H1 (cell line): Measurements from ENCODE around the gene PTGIS. TPM values are rescaled to one million over a fixed set of nuclear protein-coding genes. Genes with fewer than 3 reads are reported as not detected.

ENCODE experiments used
- CTCF ChIA-PET: fragments of 300-600 bp; sonication (Branson Sonifier 250); formaldehyde crosslinking; loops from one replicate; lab custom pipeline; 2021; ENCODE audit not compliant: partially characterized antibody; lab: Charles Lee
- POLR2A ChIA-PET: fragments of 300-600 bp; sonication (Branson Sonifier 250); formaldehyde crosslinking; loops from one replicate; lab custom pipeline; 2021; ENCODE audit warnings: inconsistent platforms; ENCODE audit not compliant: partially characterized antibody; lab: Charles Lee
- DNase-seq, 2 experiments: peaks; one replicate each; pipeline versions ENCODE4 v3.0.0 to v3.0.0-alpha.2; 2010 to 2022; ENCODE audit warnings: low spot score in 2 of 2, low read depth in 1 of 2, mixed read lengths in 1 of 2
- FAIRE-seq: peaks from 2 replicates; lab custom pipeline; 2011; peaks lifted over from hg19 to GRCh38; lab: Jason Lieb, UNC
- H2AFZ ChIP-seq: 2 replicates; pipeline ENCODE4 v1.8.1; 2012; ENCODE audit warnings: low read length, inconsistent platforms
- H2AK5ac ChIP-seq: 2 replicates; pipeline ENCODE4 v1.6.1; 2013; ENCODE audit warnings: low read depth, low read length
- H2BK120ac ChIP-seq: replicated peaks from 2 replicates; pipeline ENCODE3; 2013; ENCODE audit warnings: low read depth, low read length, inconsistent platforms
- H2BK12ac ChIP-seq: 2 replicates; pipeline ENCODE4 v1.6.1; 2013; ENCODE audit warnings: low read depth, low read length
- H2BK15ac ChIP-seq: 2 replicates; pipeline ENCODE4 v1.6.1; 2013; ENCODE audit warnings: low read length
- H2BK20ac ChIP-seq: 2 replicates; pipeline ENCODE4 v1.6.1; 2013; ENCODE audit warnings: low read length
- H2BK5ac ChIP-seq: 2 replicates; pipeline ENCODE4 v1.6.1; 2013; ENCODE audit warnings: low read depth, low read length
- H3K14ac ChIP-seq: 2 replicates; pipeline ENCODE4 v1.6.1; 2013; ENCODE audit warnings: inconsistent platforms; ENCODE audit not compliant: insufficient read length
- H3K18ac ChIP-seq: 2 replicates; pipeline ENCODE4 v1.6.1; 2013; ENCODE audit warnings: low read length; ENCODE audit errors: extremely low read depth
- H3K23ac ChIP-seq: 2 replicates; pipeline ENCODE4 v1.6.1; 2013; ENCODE audit warnings: inconsistent platforms; ENCODE audit not compliant: insufficient read length
- H3K23me2 ChIP-seq: 2 replicates; pipeline ENCODE4 v1.6.1; 2013; ENCODE audit warnings: low read depth, low read length
- H3K27ac ChIP-seq: 2 replicates; pipeline ENCODE4 v1.6.1; 2011; ENCODE audit warnings: low read depth, low read length, inconsistent platforms
- H3K27me3 ChIP-seq, 4 experiments: replicated peaks in 1 of 4; 1 replicate in 1 of 4; 2 replicates in 3 of 4; pipeline versions ENCODE4 v1.6.1 to v1.8.1; 2011 to 2013; ENCODE audit warnings: low read length in 3 of 4, mild to moderate bottlenecking in 3 of 4, inconsistent platforms in 2 of 4, mixed read lengths in 2 of 4, moderate library complexity in 1 of 4; ENCODE audit not compliant: control insufficient read depth in 3 of 4, insufficient read depth in 3 of 4; ENCODE audit errors: extremely low read depth in 1 of 4
- H3K36me3 ChIP-seq, 4 experiments: 2 replicates each; pipeline versions ENCODE4 v1.6.1 to v1.8.1; 2011 to 2013; ENCODE audit warnings: mild to moderate bottlenecking in 4 of 4, low read length in 3 of 4, moderate library complexity in 2 of 4, control low read depth in 1 of 4, inconsistent platforms in 1 of 4; ENCODE audit not compliant: insufficient read depth in 4 of 4, control insufficient read depth in 2 of 4
- H3K4ac ChIP-seq: replicated peaks from 2 replicates; pipeline ENCODE3; 2013; ENCODE audit warnings: low read length, low read depth, mixed read lengths, inconsistent platforms; ENCODE audit not compliant: insufficient read length
- H3K4me1 ChIP-seq, 4 experiments: replicated peaks in 1 of 4; 1 replicate in 1 of 4; 2 replicates in 3 of 4; pipeline versions ENCODE4 v1.6.1 to v1.8.1; 2011 to 2013; ENCODE audit warnings: low read length in 3 of 4, inconsistent platforms in 2 of 4, mixed read lengths in 1 of 4; ENCODE audit not compliant: insufficient read depth in 4 of 4, control insufficient read depth in 3 of 4
- H3K4me2 ChIP-seq, 2 experiments: 2 replicates each; pipeline versions ENCODE4 v1.6.1 to v1.8.1; 2011 to 2013; ENCODE audit warnings: low read depth in 2 of 2, low read length in 2 of 2, control low read depth in 1 of 2, inconsistent platforms in 1 of 2, mild to moderate bottlenecking in 1 of 2; ENCODE audit not compliant: insufficient read depth in 1 of 2
- H3K4me3 ChIP-seq, 4 experiments: fragments of 200-600, 300-600 bp in 1 of 4; sonication (generic), shearing (Covaris generic), sonication (Bioruptor Twin) in 1 of 4; 2 replicates each; pipeline versions ENCODE4 v1.5.1 to v1.8.1; 2011 to 2016; ENCODE audit warnings: low read length in 4 of 4, low read depth in 3 of 4, control low read depth in 2 of 4, inconsistent platforms in 2 of 4, mild to moderate bottlenecking in 2 of 4, mixed read lengths in 1 of 4, moderate library complexity in 1 of 4; ENCODE audit not compliant: insufficient read depth in 2 of 4; ENCODE audit errors: extremely low read depth in 1 of 4
- H3K56ac ChIP-seq: replicated peaks from 2 replicates; pipeline ENCODE3; 2013; ENCODE audit warnings: low read depth, mild to moderate bottlenecking, mixed read lengths, low read length, inconsistent platforms; ENCODE audit not compliant: insufficient read length
- H3K79me1 ChIP-seq: 2 replicates; pipeline ENCODE4 v1.6.1; 2013; ENCODE audit warnings: low read depth, low read length, control low read depth
- H3K79me2 ChIP-seq, 2 experiments: 2 replicates each; pipeline versions ENCODE4 v1.6.1 to v1.8.1; 2012 to 2013; ENCODE audit warnings: low read length in 2 of 2, mild to moderate bottlenecking in 2 of 2, inconsistent platforms in 1 of 2; ENCODE audit not compliant: insufficient read depth in 2 of 2, control insufficient read depth in 1 of 2
- H3K9ac ChIP-seq, 4 experiments: replicated peaks in 1 of 4; 1 replicate in 1 of 4; 2 replicates in 3 of 4; pipeline versions ENCODE4 v1.6.1 to v1.8.1; 2011 to 2013; ENCODE audit warnings: low read depth in 3 of 4, low read length in 3 of 4, control low read depth in 2 of 4, mild to moderate bottlenecking in 2 of 4, moderate library complexity in 2 of 4, inconsistent platforms in 1 of 4; ENCODE audit errors: extremely low read depth in 1 of 4
- H3K9me3 ChIP-seq, 2 experiments: 2 replicates each; pipeline versions ENCODE4 v1.6.1 to v1.8.1; 2012 to 2013; ENCODE audit warnings: mild to moderate bottlenecking in 2 of 2, moderate library complexity in 2 of 2, control low read depth in 1 of 2, inconsistent platforms in 1 of 2, low read depth in 1 of 2, low read length in 1 of 2, mixed read lengths in 1 of 2; ENCODE audit not compliant: insufficient read depth in 2 of 2
- H4K20me1 ChIP-seq, 2 experiments: replicated peaks in 1 of 2; 2 replicates each; pipeline versions ENCODE3 to v1.8.1; 2011 to 2013; ENCODE audit warnings: inconsistent platforms in 2 of 2, low read length in 2 of 2, mild to moderate bottlenecking in 1 of 2; ENCODE audit not compliant: insufficient read depth in 2 of 2, control insufficient read depth in 1 of 2
- H4K5ac ChIP-seq: 2 replicates; pipeline ENCODE4 v1.6.1; 2013; ENCODE audit warnings: low read length, low read depth, mixed read lengths, inconsistent platforms; ENCODE audit not compliant: insufficient read length
- H4K8ac ChIP-seq: 2 replicates; pipeline ENCODE4 v1.8.0; 2013; ENCODE audit warnings: mild to moderate bottlenecking, moderate library complexity, low read length, inconsistent platforms; ENCODE audit not compliant: insufficient read depth; ENCODE audit errors: extremely low read depth
- H4K91ac ChIP-seq: replicated peaks from 2 replicates; pipeline ENCODE3; 2013; ENCODE audit warnings: low read length, mixed read lengths, inconsistent platforms; ENCODE audit not compliant: insufficient read length
- BCL11A ChIP-seq, 2 experiments: IDR thresholded peaks; one replicate each; pipeline ENCODE4 v1.6.1; 2011; ENCODE audit warnings: low read depth in 2 of 2, low read length in 2 of 2, mild to moderate bottlenecking in 2 of 2
- CBX5 ChIP-seq: fragments of 300-800, 300-1000 bp; sonication (generic); IDR thresholded peaks from 2 replicates; pipeline ENCODE4 v1.7.1; 2016; ENCODE audit warnings: antibody characterized with exemption, low read length, low read depth
- CEBPB ChIP-seq: IDR thresholded peaks from 2 replicates; pipeline ENCODE4 v1.6.1; 2012; ENCODE audit warnings: low read depth, low read length
- POLR2AphosphoS5 ChIP-seq: IDR thresholded peaks from 2 replicates; pipeline ENCODE4 v1.6.1; 2011; ENCODE audit warnings: low read depth, low read length
- SRF ChIP-seq: IDR thresholded peaks from 2 replicates; pipeline ENCODE4 v1.6.1; 2011; ENCODE audit warnings: mild to moderate bottlenecking, low read depth, low read length, moderate library complexity
- SUZ12 ChIP-seq: fragments of 200-600 bp; sonication (generic); IDR thresholded peaks from 2 replicates; pipeline ENCODE4 v1.6.1; 2012; ENCODE audit warnings: mild to moderate bottlenecking, inconsistent platforms, low read length, moderate library complexity, mixed read lengths
- TBP ChIP-seq: IDR thresholded peaks from 2 replicates; pipeline ENCODE4 v1.6.1; 2011; ENCODE audit warnings: low read depth, low read length, improper control_type of control experiment
- YY1 ChIP-seq: IDR thresholded peaks from 2 replicates; pipeline ENCODE4 v1.6.1; 2011; ENCODE audit warnings: low read depth, mild to moderate bottlenecking, low read length
- WGBS, 2 experiments: shearing (Covaris generic) in 1 of 2; methylation state at CpG; one replicate each; pipeline versions ENCODE4 v1.1.6 to v1.1.7; 2013 to 2015; ENCODE audit warnings: low lambda C conversion rate in 2 of 2, mixed read lengths in 2 of 2, inconsistent platforms in 1 of 2, low coverage in 1 of 2, missing lambda C conversion rate in 1 of 2; ENCODE audit not compliant: insufficient replicate concordance in 2 of 2, insufficient coverage in 1 of 2, insufficient read length in 1 of 2; ENCODE audit errors: extremely low coverage in 1 of 2, missing lambda C conversion rate in 1 of 2; 5-methylcytosine and 5-hydroxymethylcytosine counted together
- polyA plus RNA-seq, 7 experiments: library from polyadenylated mRNA; depleted of rRNA in 3 of 7; stranded (reverse) in 5 of 7; unstranded in 2 of 7; fragments of >200 nt in 5 of 7; fragments of 200-250 nt in 2 of 7; gene quantifications; 1 replicate in 5 of 7; 2 replicates in 1 of 7; 4 replicates in 1 of 7; pipeline versions ENCODE4 v1.2.1 to v1.2.3, GENCODE V29; 2011 to 2013; ENCODE audit warnings: missing spikeins in 2 of 7, mixed read lengths in 2 of 7
- total RNA-seq: library from RNA; stranded (reverse); fragmentation: NEBNext Ultra II Directional; extraction: Animal tissue kit (Norgen Biotek cat#: 25700); gene quantifications from 2 replicates; pipeline ENCODE4 v1.2.1, GENCODE V29; 2021
- TF ChIP-seq, protein P1 (sequence below): IDR thresholded peaks from 2 replicates; pipeline ENCODE4 v1.6.1; 2012; ENCODE audit warnings: inconsistent platforms
- TF ChIP-seq, protein P2 (sequence below): IDR thresholded peaks from 2 replicates; pipeline ENCODE4 v1.6.1; 2012; ENCODE audit warnings: low read length, inconsistent platforms

Gene PTGIS
- total and polyA plus RNA-seq, 2 of the 8 experiments (the other 6 are each of a cell fraction or from before 2014, with no cell fraction given): 29.9 to 35.5 TPM

DNA sequence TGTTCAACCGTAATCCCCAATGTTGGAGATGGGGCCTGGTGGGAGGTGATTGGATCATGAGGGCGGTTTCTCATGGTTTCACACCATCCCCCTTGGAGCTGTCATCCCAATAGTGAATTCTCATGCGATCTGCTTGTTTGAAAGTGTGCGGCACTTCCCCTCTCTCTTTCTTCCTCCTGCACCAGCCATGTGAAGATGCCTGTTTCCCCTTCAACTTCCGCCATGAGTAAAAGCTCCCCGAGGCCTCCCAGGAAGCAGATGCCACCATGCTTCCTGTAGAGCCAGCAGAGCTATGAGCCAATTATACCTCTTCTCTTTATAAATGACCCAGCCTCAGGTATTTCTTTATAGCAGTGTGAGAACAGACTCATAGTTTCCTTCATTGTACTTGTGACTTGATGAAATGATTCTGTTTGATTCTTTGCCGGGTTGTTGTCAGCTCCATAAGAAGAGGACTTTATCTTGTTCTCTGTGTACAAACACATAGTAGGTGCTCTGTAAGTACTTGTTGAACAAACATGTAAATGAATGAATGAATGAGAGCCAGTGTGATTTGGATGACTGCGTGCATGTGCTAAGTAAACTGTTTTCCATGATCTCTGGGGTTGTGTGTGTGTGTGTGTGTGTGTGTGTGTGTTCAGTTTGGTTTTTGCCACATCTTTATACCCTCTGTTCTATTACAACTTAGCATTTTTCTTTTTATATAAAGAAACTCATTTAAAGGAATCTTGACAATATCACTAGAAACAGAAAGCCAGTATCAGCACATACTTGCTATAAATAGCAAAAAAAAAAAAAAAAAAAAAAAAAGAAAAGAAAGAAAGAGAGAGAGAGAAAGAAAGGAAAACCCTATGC lies 22.5 kb upstream of the PTGIS start:
- Histone ChIP-seq H2BK20ac (no peak overlapping the region), H3K27me3 (no peaks in the 10 kb centered on the region), H4K91ac (no peak overlapping the region), H3K56ac (no peak overlapping the region), H2BK5ac (no peak overlapping the region), H2AK5ac (no peak overlapping the region), H3K4me1 (no peaks in the 10 kb centered on the region), H3K9ac (no peak overlapping the region), H2BK120ac (no peak overlapping the region), H3K9me3 (no peaks in the 10 kb centered on the region), H4K5ac (no peak overlapping the region), H4K20me1 (peaks cover 0 to 3% of the 10 kb centered on the region in 2 experiments), H2AFZ (no peak overlapping the region), H3K79me2 (no peaks in the 10 kb centered on the region), H3K23me2 (peaks cover 7% of the 10 kb centered on the region; the same call in 1 of the 2 replicates), H3K79me1 (no peaks in the 10 kb centered on the region), H3K4me3 (no peak overlapping the region), H3K27ac (no peak overlapping the region), H3K4me2 (no peak overlapping the region), H3K18ac (no peak overlapping the region), H3K4ac (no peak overlapping the region), H2BK15ac (no peak overlapping the region), H3K36me3 (no peaks in the 10 kb centered on the region), H3K23ac (no peak overlapping the region), H2BK12ac (no peak overlapping the region), H3K14ac (no peak overlapping the region), H4K8ac (no peak overlapping the region)
- WGBS, 2 experiments: 86% methylated on average over 8 of the region's 8 CpGs; no CpG with 5 or more reads in 1 of the 2 experiments
- POLR2A ChIA-PET: interaction anchor here (1.6 kb wide), 1 partner anchor 40 kb away, joined by 5 read pairs; no protein-coding TSS in a partner anchor
- CTCF ChIA-PET: interaction anchor here (0.9 to 2.0 kb wide), 7 partner anchors 13 to 57 kb away, joined by 3 to 7 read pairs (median 4); no protein-coding TSS in a partner anchor
- FAIRE-seq: no peak
- no peak for DNase-seq
- TF ChIP-seq CBX5 (no peak), YY1 (no peak), SRF (no peak), POLR2AphosphoS5 (no peak), CEBPB (no peak), BCL11A (IDR thresholded peaks at IDR 0.05; ENCODE audit: low read depth in 2 of 2, low read length in 2 of 2) (no peak), SUZ12 (no peak), TBP (no peak)
- TF ChIP-seq, protein P1, sequence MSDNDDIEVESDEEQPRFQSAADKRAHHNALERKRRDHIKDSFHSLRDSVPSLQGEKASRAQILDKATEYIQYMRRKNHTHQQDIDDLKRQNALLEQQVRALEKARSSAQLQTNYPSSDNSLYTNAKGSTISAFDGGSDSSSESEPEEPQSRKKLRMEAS: no peak
- TF ChIP-seq, protein P2, sequence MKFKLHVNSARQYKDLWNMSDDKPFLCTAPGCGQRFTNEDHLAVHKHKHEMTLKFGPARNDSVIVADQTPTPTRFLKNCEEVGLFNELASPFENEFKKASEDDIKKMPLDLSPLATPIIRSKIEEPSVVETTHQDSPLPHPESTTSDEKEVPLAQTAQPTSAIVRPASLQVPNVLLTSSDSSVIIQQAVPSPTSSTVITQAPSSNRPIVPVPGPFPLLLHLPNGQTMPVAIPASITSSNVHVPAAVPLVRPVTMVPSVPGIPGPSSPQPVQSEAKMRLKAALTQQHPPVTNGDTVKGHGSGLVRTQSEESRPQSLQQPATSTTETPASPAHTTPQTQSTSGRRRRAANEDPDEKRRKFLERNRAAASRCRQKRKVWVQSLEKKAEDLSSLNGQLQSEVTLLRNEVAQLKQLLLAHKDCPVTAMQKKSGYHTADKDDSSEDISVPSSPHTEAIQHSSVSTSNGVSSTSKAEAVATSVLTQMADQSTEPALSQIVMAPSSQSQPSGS: no peak
